OCI-LY1 (cell line): Measurements from ENCODE around the gene LGALS13.

Experiments
- EZH2 ChIP-seq: fragments of 200-600 bp; sonication (generic), shearing (Covaris generic); IDR thresholded peaks from 2 replicates; pipeline ENCODE4 v1.8.0; 2017; ENCODE audit warnings: borderline replicate concordance, mixed run types, mild to moderate bottlenecking, antibody characterized with exemption, low read length, moderate library complexity, mixed read lengths
- TF ChIP-seq, protein P1 (sequence below): fragments of 200-600 bp; sonication (generic), shearing (Covaris generic); IDR thresholded peaks from 2 replicates; pipeline ENCODE4 v1.5.1; 2017; ENCODE audit warnings: mild to moderate bottlenecking, antibody characterized with exemption, low read length, moderate library complexity, mixed read lengths

DNA sequence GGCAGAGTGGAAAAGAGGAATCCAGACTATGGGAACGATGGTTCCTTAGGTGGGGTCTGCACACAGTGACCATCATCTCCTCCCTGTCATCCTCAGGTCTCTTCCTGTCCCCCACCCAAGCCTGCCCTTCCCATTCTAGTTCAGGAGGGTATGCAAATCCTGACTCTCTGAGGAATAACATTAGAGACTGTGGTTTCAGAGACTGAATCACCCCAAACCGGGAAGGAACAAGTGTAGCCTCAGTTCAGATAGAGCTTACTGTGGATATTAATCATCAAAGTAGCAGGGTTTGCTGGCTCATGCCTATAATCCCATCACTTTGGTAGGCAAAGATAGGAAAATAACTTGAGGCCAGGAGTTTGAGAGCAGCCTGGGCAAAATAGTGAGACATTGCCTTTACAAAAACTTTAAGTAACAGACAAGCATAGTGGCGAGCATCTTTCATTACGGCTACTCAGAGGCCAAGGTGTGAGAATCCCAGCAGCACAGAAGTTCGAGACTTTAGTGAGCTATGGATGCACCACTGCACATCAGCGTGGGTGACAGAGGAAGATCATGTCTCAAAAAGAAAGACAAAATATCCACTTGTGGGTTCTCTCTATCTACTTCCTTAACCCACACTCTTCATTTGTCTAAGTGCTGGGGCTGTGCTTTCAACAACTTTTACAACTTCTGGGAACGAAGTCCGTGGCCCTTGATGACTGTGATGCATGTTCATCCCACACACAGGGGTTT is 19.3 kb upstream of the LGALS13 start:
- TF ChIP-seq, protein P1, sequence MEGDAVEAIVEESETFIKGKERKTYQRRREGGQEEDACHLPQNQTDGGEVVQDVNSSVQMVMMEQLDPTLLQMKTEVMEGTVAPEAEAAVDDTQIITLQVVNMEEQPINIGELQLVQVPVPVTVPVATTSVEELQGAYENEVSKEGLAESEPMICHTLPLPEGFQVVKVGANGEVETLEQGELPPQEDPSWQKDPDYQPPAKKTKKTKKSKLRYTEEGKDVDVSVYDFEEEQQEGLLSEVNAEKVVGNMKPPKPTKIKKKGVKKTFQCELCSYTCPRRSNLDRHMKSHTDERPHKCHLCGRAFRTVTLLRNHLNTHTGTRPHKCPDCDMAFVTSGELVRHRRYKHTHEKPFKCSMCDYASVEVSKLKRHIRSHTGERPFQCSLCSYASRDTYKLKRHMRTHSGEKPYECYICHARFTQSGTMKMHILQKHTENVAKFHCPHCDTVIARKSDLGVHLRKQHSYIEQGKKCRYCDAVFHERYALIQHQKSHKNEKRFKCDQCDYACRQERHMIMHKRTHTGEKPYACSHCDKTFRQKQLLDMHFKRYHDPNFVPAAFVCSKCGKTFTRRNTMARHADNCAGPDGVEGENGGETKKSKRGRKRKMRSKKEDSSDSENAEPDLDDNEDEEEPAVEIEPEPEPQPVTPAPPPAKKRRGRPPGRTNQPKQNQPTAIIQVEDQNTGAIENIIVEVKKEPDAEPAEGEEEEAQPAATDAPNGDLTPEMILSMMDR, result no peak
- no peak for TF ChIP-seq EZH2
